Testis (tissue), 3 donors: ENCODE results near the gene TICAM1. TPM values are rescaled to one million over a fixed set of nuclear protein-coding genes. Genes with fewer than 3 reads are reported as not detected.
"Not testable (repeated sequence)": the region's sequence is repeated elsewhere in the genome, so short reads cannot be mapped to it uniquely, and the experiment has no call there.

ENCODE experiments used
- DNase-seq: peaks from one replicate; pipeline ENCODE4 v3.0.0-alpha.2; 2019
- H3K27ac ChIP-seq, 2 donors: fragments of 200-600 bp; sonication (generic); one replicate each; pipeline ENCODE4 v1.5.1; 2019
- H3K27me3 ChIP-seq: fragments of 200-600 bp; sonication (generic); one replicate; pipeline ENCODE4 v1.5.1; 2019
- H3K36me3 ChIP-seq: fragments of 200-600 bp; sonication (generic); one replicate; pipeline ENCODE4 v1.5.1; 2017; ENCODE audit warnings: low read depth; ENCODE audit errors: missing control alignments
- H3K4me1 ChIP-seq: fragments of 200-600 bp; sonication (generic); one replicate; pipeline ENCODE4 v1.5.1; 2019
- H3K4me3 ChIP-seq, 2 donors: fragments of 200-600 bp; sonication (generic); one replicate each; pipeline ENCODE4 v1.5.1; 2017 to 2019
- H3K9me3 ChIP-seq: fragments of 200-600 bp; sonication (generic); one replicate; pipeline ENCODE4 v1.5.1; 2017
- CTCF ChIP-seq, 3 experiments: fragments of 450-650 bp in 2 of 3; fragments of 200-600 bp in 1 of 3; sonication (generic) in 1 of 3; IDR thresholded peaks; one replicate each; pipeline ENCODE4 v1.5.1; 2016 to 2019; ENCODE audit warnings: antibody characterized with exemption in 3 of 3, mild to moderate bottlenecking in 2 of 3, moderate library complexity in 1 of 3
- POLR2A ChIP-seq: fragments of 450-650 bp; IDR thresholded peaks from one replicate; pipeline ENCODE4 v1.6.1; 2017; ENCODE audit warnings: antibody characterized with exemption, mild to moderate bottlenecking, moderate library complexity
- WGBS, 2 donors: methylation state at CpG; one replicate each; pipeline ENCODE4 v1.1.5; 2018; 5-methylcytosine and 5-hydroxymethylcytosine counted together
- intact Hi-C: fragments of 100-400 bp; cut with DNase I; formaldehyde crosslinking; loops from one replicate; pipeline ENCODE4 v1.15.1; 2023; ENCODE audit warnings: low total_unique reads
- polyA plus RNA-seq: library from polyadenylated mRNA; stranded (reverse); fragments of 350-450 nt; fragmentation: Illumina TruSeq; extraction: RNeasy Lipid Tissue Mini Kit (QIAGEN cat#74804); gene quantifications from one replicate; pipeline ENCODE4 v1.2.3, GENCODE V29; 2014; ENCODE audit warnings: low read depth, low replicate concordance; ENCODE audit not compliant: insufficient read depth
- total RNA-seq, 2 donors: library from RNA; depleted of rRNA; stranded (reverse); fragments of >200 nt; gene quantifications; one replicate each; pipeline ENCODE4 v1.2.3, GENCODE V29; 2016

The TICAM1 gene
- total and polyA plus RNA-seq, 3 donors from 2014 or later: 4.8 to 6.3 (median 5.0) TPM

GRCh38 chr19:4851551-4852290 is 20.2 kb upstream of the TICAM1 start:
- DNase-seq: peak; percentile 65
- peaks cover 15% of the 10 kb centered on the region for H3K4me1 ChIP-seq
- H3K9me3 ChIP-seq: no peaks in the 10 kb centered on the region
- 77 to 83% methylated on average over 33 to 42 of the region's 42 CpGs for WGBS, 2 donors
- H3K27ac ChIP-seq: no peak overlapping the region
- H3K27me3 ChIP-seq: no peaks in the 10 kb centered on the region
- H3K4me3 ChIP-seq: no peak overlapping the region
- intact Hi-C loops: loop anchor here (5.0 kb wide), 1 partner anchor 39 kb away; no protein-coding TSS in a partner anchor
- no peaks in the 10 kb centered on the region for H3K36me3 ChIP-seq
- TF ChIP-seq CTCF (IDR thresholded peaks at IDR 0.05) (peak; percentile 51 to 79 (median 68)), POLR2A (no peak)

GRCh38 chr19:4849019-4849418 is 17.5 kb upstream of the TICAM1 start:
- WGBS, 2 donors: 87 to 90% methylated on average over 7 of the region's 7 CpGs
- H3K27me3 ChIP-seq: no peaks in the 10 kb centered on the region
- H3K4me1 ChIP-seq: no peaks in the 10 kb centered on the region
- H3K36me3 ChIP-seq: no peaks in the 10 kb centered on the region
- H3K9me3 ChIP-seq: no peaks in the 10 kb centered on the region
- intact Hi-C loops: no loop called here
- H3K4me3 ChIP-seq: no peak overlapping the region
- TF ChIP-seq CTCF (IDR thresholded peaks at IDR 0.05) (no peak), POLR2A (no peak)
- no peak overlapping the region for H3K27ac ChIP-seq
- DNase-seq: no peak

GRCh38 chr19:4847190-4847973 is 15.9 kb upstream of the TICAM1 start:
- no peaks in the 10 kb centered on the region for H3K4me1 ChIP-seq
- intact Hi-C loops: no loop called here
- 95% methylated on average over 10 to 23 of the region's 23 CpGs for WGBS, 2 donors
- H3K27ac ChIP-seq: no peak overlapping the region
- TF ChIP-seq POLR2A (no peak), CTCF (IDR thresholded peaks at IDR 0.05) (no peak)
- no peaks in the 10 kb centered on the region for H3K27me3 ChIP-seq
- DNase-seq: no peak
- H3K36me3 ChIP-seq: no peaks in the 10 kb centered on the region
- no peak overlapping the region for H3K4me3 ChIP-seq
- H3K9me3 ChIP-seq: no peaks in the 10 kb centered on the region

- H3K4me3 ChIP-seq, intact Hi-C loops, H3K36me3 ChIP-seq, H3K27me3 ChIP-seq, H3K4me1 ChIP-seq, DNase-seq, H3K9me3 ChIP-seq, H3K27ac ChIP-seq: not testable (repeated sequence)
- WGBS, 2 donors: 76 to 90% methylated on average over 8 to 9 of the region's 9 CpGs
These were observed 14.5 kb upstream of the TICAM1 start for GRCh38 chr19:4845975-4846374.

GRCh38 chr19:4844348-4845179 is 13.1 kb upstream of the TICAM1 start:
- H3K4me3 ChIP-seq: no peak overlapping the region
- no peak for DNase-seq
- no peaks in the 10 kb centered on the region for H3K36me3 ChIP-seq
- no peaks in the 10 kb centered on the region for H3K4me1 ChIP-seq
- TF ChIP-seq CTCF (IDR thresholded peaks at IDR 0.05) (no peak), POLR2A (no peak)
- no peaks in the 10 kb centered on the region for H3K27me3 ChIP-seq
- H3K27ac ChIP-seq: no peak overlapping the region
- intact Hi-C loops: no loop called here
- no peaks in the 10 kb centered on the region for H3K9me3 ChIP-seq
- WGBS, 2 donors: 80 to 93% methylated on average over 6 to 10 of the region's 10 CpGs
